Nephron (organoid): ENCODE results near the gene COL27A1.

Experiments used
- H3K27ac Mint-ChIP-seq, 3 experiments: 2 replicates each; pipeline ENCODE4 v1.8.0; 2020; ENCODE audit warnings: mixed read lengths in 3 of 3, mild to moderate bottlenecking in 2 of 3, moderate library complexity in 1 of 3
- H3K27me3 Mint-ChIP-seq: 2 replicates; pipeline ENCODE4 v1.8.0; 2021; ENCODE audit warnings: low read depth, mild to moderate bottlenecking, moderate library complexity, mixed read lengths
- H3K36me3 Mint-ChIP-seq: 2 replicates; pipeline ENCODE4 v1.8.0; 2020; ENCODE audit warnings: low read depth, mixed read lengths
- H3K4me1 Mint-ChIP-seq: 2 replicates; pipeline ENCODE4 v1.8.0; 2020; ENCODE audit warnings: mixed read lengths
- H3K4me3 Mint-ChIP-seq, 3 experiments: 2 replicates each; pipeline ENCODE4 v1.8.0; 2020; ENCODE audit warnings: mild to moderate bottlenecking in 3 of 3, mixed read lengths in 3 of 3, moderate library complexity in 2 of 3
- H3K9me3 Mint-ChIP-seq: 2 replicates; pipeline ENCODE4 v1.8.0; 2020; ENCODE audit warnings: mixed read lengths
- CTCF ChIP-seq, 3 experiments: fragments of 200-600 bp; sonication (generic); IDR thresholded peaks; one replicate each; pipeline ENCODE4 v1.5.0; 2021; ENCODE audit warnings: antibody characterized with exemption in 3 of 3; ENCODE audit not compliant: unreplicated experiment in 3 of 3

Gene COL27A1

GRCh38 chr9:114289106-114289505, 133.8 kb downstream of the COL27A1 start:
- H3K4me1 Mint-ChIP-seq: peaks cover 47% of the 10 kb centered on the region
- no peak for TF ChIP-seq CTCF (IDR thresholded peaks at IDR 0.05; ENCODE audit: unreplicated experiment in 3 of 3)
- H3K36me3 Mint-ChIP-seq: peaks cover 26% of the 10 kb centered on the region
- no peak overlapping the region for H3K4me3 Mint-ChIP-seq
- H3K27me3 Mint-ChIP-seq: peaks cover 10% of the 10 kb centered on the region
- no peak overlapping the region for H3K27ac Mint-ChIP-seq
- H3K9me3 Mint-ChIP-seq: peaks cover 9% of the 10 kb centered on the region

- H3K4me3 Mint-ChIP-seq: no peak overlapping the region
- peaks cover 13% of the 10 kb centered on the region for H3K9me3 Mint-ChIP-seq
- peaks cover 32% of the 10 kb centered on the region for H3K36me3 Mint-ChIP-seq
- H3K27ac Mint-ChIP-seq: peak overlapping the region in 1 of 3 experiments; percentile 16
- peaks cover 45% of the 10 kb centered on the region for H3K4me1 Mint-ChIP-seq
- TF ChIP-seq CTCF (IDR thresholded peaks at IDR 0.05; ENCODE audit: unreplicated experiment in 3 of 3): no peak
- H3K27me3 Mint-ChIP-seq: peaks cover 10% of the 10 kb centered on the region
Measured at GRCh38 chr9:114289571-114290481, 134.5 kb downstream of the COL27A1 start.

- no peak overlapping the region for H3K4me3 Mint-ChIP-seq
- peaks cover 40% of the 10 kb centered on the region for H3K36me3 Mint-ChIP-seq
- H3K9me3 Mint-ChIP-seq: peaks cover 19% of the 10 kb centered on the region
- H3K27ac Mint-ChIP-seq: peak overlapping the region in 2 of 3 experiments; percentile 16 to 54
- H3K27me3 Mint-ChIP-seq: peaks cover 10% of the 10 kb centered on the region
- H3K4me1 Mint-ChIP-seq: peaks cover 38% of the 10 kb centered on the region
- TF ChIP-seq CTCF (IDR thresholded peaks at IDR 0.05; ENCODE audit: unreplicated experiment in 3 of 3): no peak
Measured at GRCh38 chr9:114290561-114290986, 135.2 kb downstream of the COL27A1 start.

GRCh38 chr9:114291064-114291474, 135.7 kb downstream of the COL27A1 start:
- Mint-ChIP-seq H3K27me3 (peaks cover 5% of the 10 kb centered on the region), H3K4me3 (no peak overlapping the region), H3K9me3 (peaks cover 24% of the 10 kb centered on the region), H3K27ac (peak overlapping the region in 2 of 3 experiments; percentile 16 to 54), H3K4me1 (peaks cover 33% of the 10 kb centered on the region), H3K36me3 (peaks cover 45% of the 10 kb centered on the region)
- peak; percentile 88 to 95 (median 93) for TF ChIP-seq CTCF (IDR thresholded peaks at IDR 0.05; ENCODE audit: unreplicated experiment in 3 of 3)

DNA sequence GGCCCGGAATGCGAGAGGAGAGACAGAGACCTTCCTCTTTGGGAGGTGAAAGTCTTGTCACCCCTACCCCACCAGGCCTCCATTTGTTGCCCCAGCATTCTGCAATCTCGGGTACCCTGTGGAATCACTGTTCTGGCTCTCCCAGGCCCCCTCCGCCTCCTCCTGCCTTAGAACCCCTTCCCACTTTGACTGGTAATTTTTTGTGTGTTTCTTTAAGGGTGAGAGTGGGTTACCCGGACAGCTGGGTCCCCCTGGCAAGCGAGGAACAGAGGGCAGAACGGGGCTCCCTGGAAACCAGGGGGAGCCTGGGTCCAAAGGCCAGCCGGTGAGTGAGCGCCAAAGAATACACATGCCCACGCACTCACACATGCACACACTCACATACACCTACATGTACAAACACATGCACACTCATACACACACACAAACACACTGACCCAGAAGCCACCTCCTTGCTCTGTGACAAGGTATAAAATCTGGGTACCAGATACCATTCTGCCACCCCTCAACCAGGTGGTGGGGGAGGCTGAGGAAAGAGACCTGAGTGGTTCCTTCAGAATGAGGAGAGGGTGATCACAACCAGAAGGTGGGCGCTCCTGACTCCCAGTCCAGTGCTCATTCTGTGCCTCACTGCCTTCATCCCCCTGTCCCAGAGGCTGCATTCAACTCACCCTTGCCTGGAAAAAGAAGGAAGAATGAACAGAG, 136.7 kb downstream of the COL27A1 start:
- no peak overlapping the region for H3K27ac Mint-ChIP-seq
- H3K36me3 Mint-ChIP-seq: peaks cover 55% of the 10 kb centered on the region
- no peak overlapping the region for H3K4me3 Mint-ChIP-seq
- H3K27me3 Mint-ChIP-seq: no peaks in the 10 kb centered on the region
- no peak for TF ChIP-seq CTCF (IDR thresholded peaks at IDR 0.05; ENCODE audit: unreplicated experiment in 3 of 3)
- peaks cover 24% of the 10 kb centered on the region for H3K4me1 Mint-ChIP-seq
- peaks cover 24% of the 10 kb centered on the region for H3K9me3 Mint-ChIP-seq
